CD4-positive, alpha-beta T cell treated with Interleukin-17A for 1 hour (primary cell): ENCODE results near the gene SLC15A4.
A peak's percentile ranks its signal among the peaks of the same experiment; 100 is the strongest.
"Not testable (repeated sequence)": the region's sequence is repeated elsewhere in the genome, so short reads cannot be mapped to it uniquely, and the experiment has no call there.

Experiments used
- DNase-seq: peaks from one replicate; pipeline ENCODE4 v3.0.0-alpha.2; 2020

SLC15A4 gene

DNA sequence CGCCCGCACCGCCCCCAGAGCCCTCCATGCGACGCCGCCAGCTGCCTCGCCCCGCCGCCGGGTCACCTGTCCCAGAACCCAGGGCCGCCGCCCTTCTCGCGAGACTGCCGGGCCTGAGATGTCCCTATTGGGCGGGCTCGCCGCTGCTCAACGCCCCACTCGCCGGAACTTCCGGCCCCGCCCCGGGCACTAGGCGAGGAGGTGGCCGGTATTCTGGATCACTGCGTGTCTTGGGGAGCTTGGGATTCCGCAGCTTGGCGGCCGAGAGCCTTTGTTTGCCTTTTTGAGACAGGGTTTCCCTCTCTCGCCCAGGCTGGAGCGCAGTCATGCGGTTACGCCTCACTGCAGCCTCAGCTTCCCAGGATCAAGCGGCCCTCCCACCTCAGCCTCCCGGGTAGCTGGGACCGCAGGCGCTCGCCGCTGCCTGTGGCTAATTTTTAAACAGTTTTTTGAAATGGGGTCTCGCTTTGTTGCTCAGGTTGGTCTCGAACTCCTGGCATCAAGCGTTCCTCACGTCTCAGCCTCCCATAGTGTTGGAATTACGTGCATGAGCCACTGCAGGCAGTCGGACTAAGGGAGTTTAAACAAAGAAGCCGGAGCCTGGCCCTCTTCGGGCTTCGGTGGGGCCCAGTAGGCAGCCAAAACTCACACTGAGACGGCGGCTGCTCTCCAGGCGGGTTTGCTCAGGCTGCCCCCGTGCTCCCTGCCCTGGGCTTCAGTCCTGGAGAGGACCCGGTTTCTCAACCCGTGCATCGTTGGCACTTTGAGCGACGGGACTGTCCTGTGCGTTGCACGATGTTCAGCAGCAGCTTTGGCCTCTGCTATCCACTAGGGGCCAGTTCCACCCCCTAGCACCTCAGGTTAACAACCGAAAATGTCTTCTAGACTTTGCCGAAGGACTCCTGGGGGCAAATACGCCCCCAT is at the start of gene SLC15A4:
TSS of gene SLC15A4 (minus strand) at position 43 of the 924 bp plus-strand sequence. CDS start at position 28, 15 bp downstream.
- DNase-seq, result peak; percentile 93

- DNase-seq, result no peak
Measured at GRCh38 chr12:128872303-128872702, 48.5 kb upstream of the SLC15A4 start.

DNA sequence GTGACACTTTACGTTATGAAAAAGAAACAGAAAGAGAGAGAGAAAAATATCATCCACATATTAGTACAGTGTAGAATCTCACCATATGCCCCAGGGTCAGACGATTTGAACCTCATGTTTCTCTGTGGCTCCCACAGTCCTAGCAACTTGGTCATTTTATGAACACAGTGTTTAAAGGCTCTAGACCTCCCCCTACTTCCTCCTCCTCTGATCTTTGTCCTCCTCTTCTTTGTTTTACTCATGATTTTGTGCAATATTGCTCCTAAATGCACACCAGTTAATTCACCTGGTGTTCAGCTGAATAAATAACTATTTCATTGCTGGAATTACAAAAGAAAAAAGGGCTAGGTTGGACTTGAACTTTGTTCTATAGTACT is 47.7 kb upstream of the SLC15A4 start:
- no peak for DNase-seq

GRCh38 chr12:128867466-128867865 is 43.7 kb upstream of the SLC15A4 start:
- DNase-seq, result no peak

GRCh38 chr12:128864516-128865186 is 40.9 kb upstream of the SLC15A4 start:
- DNase-seq, result no peak

- DNase-seq, result no peak
Measured at GRCh38 chr12:128863957-128864356, 40.2 kb upstream of the SLC15A4 start.

DNA sequence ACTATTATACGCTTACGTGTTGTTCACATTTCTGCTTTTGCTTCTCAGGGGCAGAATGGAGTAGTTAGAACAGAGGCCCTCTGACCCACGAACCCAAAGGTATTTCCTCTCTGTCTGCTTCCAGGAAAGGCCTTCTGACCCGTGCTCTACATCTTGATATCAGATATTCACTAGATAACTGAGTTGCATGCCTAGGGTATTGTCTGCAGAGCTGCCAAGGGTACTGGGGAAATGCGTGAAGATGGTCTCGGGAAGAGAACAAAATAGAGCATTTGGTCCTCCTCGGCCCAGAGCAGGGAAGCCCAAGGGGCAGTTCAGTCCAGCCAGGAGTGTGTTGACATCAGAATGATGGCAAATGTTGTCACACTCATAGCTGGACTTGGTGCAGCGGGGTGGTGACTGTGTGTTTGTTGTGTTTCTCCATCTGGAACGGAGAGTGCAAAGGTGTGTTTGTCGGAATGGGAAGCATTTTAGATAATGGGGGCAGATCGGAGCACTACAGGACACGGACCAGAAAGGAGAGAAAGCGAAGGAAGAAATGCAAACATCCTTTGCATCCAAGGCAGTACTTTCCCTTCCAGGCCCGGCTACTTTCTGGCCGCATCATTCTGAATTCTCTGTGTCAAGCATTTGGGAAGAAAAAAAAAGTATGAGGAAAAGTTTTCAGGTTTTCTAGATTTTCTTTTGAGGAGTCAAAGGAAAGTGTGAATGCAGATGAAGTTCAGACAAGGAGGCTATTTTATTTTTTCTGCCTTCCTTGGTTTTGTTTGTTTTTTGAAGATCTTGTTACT is 37.7 kb upstream of the SLC15A4 start:
- no peak for DNase-seq

GRCh38 chr12:128859311-128859710 is 35.6 kb upstream of the SLC15A4 start:
- no peak for DNase-seq

GRCh38 chr12:128857133-128857763 is 33.5 kb upstream of the SLC15A4 start:
- no peak for DNase-seq

DNA sequence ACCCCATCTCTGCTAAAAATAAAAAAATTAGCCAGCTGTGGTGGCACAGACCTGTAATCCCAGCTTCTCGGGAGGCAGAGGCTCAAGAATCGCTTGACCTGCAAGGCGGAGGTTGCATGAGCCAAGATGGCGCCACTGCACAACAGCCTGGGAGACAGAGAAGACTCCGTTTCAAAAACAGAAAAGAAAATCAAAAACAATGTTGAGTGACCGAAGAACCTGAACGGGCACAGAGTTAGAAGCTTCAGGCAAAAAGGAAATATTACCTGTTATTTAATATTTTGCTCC is 33.0 kb upstream of the SLC15A4 start:
- no peak for DNase-seq

DNA sequence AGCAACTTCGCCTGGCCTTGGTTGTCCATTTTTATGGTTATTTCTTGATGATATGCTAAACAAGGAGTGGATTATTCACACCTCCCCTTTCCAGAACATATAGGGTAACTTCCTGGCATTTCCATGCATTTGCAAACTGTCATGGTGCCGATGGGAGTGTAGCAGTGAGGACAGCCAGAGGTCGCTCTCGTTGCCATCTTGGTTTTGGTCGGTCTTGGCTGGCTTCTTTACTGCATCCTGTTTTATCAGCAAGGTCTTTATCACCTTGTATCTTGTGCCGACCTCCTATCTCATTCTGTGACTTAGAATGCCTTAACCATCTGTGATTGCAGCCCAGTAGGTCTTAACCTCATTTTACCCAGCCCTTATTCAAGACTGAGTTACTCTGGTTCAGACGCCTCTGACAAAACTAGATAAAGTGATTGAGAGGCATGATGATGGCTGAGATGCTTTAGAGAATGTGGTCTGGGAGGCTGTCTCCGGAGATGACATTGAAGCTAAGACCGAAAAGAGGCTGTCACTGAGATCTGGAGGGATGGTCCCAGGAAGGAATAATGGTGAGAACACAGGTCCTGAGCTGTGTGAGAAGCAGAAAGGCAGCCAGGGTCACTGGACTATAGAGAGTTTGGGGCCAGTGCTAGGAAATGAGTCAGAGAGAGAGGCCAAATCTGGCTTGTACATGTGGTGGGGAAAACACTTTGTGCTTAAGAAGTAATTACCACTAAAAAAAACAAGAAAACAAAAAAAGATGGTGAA is 32.5 kb upstream of the SLC15A4 start:
- no peak for DNase-seq

DNA sequence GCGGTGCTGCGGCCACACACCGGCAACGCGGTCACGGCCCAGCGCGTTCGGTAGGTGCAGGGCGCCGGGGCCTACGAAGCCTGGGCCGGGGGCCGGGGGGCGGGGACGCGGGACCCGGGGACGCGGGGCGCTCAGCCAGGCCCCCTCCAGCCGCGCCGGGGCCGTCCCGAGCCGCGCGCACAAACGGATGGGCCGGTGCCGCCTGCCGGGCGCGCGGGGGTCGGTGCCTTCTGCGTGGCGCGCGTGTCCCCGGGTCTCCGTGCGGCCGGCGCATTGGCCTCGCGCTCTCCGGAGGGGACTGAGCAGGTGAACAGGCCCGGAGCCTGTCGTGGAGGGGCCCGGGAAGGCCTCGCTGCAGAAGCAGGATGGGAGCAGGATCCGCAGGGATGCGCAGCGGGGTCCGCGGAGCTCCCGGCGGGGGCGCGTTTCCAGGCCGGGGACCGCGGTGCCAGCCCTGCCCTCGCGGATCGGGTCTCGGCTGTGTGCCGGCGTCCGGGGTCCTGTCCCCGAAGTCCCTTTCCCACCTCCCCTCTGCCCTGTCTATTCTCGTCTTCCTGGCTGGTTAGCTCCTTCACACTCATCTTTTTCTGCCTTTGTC is 29.9 kb upstream of the SLC15A4 start:
- DNase-seq, result no peak

DNA sequence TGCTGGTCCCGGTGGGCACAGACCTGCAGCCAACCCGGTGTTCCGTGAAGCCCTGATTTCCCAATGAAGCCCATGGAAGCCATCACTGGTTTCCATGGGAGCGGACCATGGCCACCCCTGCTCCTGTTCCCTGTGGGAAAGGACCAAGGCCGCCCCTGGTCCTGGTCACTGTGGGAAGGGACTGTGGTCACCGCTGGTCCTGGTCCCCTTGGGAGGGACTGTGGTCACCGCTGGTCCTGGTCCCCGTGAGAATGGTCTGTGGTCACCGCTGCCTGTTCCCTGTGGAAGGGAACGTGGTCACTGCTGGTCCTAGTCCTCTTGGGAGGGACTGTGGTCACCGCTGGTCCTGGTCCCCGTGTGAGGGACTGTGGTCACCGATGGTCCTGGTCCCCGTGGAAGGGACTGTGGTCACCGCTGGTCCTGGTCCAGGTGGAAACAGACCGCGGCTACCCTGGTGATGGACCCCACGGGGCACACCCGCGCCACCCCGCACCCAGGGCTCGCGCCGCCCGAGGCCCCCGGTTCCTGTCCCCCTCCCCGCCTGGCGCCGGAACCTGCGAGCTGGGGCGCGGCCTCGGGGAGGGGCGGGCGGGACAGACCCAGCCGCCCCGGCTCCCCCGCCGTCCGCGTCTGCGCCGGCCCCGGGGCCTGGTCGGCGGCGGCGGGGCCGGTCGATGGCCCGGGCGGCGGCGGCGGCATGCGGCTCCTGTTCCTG is 29.3 kb upstream of the SLC15A4 start, which contains the start of gene GLT1D1:
TSS of gene GLT1D1 (plus strand) at position 594 of the 715 bp plus-strand sequence. CDS start at position 698, 104 bp downstream.
- DNase-seq, result no peak

DNA sequence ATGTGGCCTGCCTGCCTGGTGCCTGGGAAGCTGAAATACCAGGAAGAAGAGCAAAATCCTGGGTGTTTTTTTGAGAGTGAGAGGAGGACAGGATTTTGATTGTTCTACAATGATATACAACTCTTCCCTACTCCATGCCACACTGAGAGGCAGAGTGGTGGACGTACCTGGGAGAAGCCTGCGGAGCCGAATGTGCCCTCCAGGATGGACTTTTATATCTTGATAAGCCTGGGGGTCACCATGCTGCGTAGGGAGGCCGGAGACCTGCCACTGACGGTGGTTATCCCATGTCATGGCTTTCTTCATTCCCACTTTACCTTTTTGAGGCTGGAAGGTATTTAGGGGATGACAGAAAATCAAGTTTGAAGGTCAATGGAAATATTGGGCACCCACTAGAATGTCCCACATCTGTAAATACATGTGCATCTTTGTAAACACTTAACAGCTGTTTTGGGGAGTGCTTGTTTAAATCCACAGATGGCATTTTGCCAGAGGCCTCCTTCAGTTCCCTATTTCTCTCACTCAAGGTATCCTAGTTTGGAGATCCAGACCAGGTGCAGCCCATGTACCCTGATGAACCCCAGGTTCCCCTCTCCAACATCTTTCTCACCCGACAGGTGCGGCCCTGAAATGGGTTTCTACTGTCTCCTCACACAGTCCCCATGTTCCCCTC is 28.4 kb upstream of the SLC15A4 start:
- DNase-seq, result no peak

DNA sequence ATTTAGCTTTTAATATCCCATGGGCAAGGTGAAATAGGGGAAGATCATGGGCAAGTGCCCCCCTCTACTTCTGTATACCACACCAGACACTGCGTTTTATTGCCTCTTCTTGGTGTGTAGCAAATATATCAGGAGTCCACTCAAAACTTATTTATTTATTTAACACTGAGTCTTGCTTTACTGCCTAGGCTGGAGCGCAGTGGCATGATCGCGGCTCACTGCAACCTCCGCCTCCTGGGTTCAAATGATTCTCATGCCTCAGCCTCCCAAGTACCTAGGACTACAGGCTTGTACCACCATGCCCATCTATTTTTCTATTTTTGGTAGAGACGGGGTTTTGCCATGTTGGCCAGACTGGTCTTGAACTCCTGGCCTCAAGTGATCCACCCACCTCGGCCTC is 27.7 kb upstream of the SLC15A4 start:
- DNase-seq, result not testable (repeated sequence)

DNA sequence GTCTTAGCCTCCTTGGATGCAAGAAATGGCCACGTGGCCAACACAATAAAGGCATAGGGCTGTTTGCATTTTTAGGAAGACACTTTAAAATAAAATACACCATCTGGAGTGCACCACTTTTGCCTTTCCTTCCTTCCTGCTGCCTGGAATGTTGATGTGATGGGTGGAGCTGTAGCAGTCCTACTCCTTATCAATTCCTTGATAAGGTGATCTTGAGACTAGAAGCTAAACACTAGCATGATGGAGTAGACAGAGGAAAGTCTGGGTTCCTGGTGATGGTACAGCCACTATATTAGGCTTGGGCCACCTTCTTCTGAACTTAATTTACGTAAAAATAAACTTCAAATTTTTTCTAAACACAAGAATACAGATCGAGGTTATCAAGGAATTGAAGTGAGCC is 26.6 kb upstream of the SLC15A4 start:
- no peak for DNase-seq

GRCh38 chr12:128849806-128850205 is 26.0 kb upstream of the SLC15A4 start:
- DNase-seq, result not testable (repeated sequence)

DNA sequence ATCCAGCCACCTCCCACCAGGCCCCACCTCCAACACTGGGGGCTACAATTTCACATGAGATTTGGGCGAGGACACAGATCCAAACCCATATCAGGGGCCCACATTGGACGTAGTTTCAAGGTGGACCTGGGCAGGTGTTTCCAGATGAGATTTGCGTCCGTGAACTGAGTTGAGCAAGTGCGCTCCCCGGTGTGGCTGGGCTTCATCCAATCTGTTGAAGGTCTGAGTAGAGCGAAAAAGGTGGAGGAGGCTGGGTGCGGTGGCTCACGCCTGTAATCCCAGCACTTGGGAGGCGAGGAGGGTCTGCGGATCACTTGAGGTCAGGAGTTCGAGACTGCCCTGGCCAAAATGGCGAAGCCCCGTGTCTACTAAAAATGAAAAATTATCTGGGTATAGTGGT is 24.6 kb upstream of the SLC15A4 start:
- no peak for DNase-seq

- DNase-seq, result not testable (repeated sequence)
Measured at GRCh38 chr12:128846671-128847070, 22.9 kb upstream of the SLC15A4 start.

DNA sequence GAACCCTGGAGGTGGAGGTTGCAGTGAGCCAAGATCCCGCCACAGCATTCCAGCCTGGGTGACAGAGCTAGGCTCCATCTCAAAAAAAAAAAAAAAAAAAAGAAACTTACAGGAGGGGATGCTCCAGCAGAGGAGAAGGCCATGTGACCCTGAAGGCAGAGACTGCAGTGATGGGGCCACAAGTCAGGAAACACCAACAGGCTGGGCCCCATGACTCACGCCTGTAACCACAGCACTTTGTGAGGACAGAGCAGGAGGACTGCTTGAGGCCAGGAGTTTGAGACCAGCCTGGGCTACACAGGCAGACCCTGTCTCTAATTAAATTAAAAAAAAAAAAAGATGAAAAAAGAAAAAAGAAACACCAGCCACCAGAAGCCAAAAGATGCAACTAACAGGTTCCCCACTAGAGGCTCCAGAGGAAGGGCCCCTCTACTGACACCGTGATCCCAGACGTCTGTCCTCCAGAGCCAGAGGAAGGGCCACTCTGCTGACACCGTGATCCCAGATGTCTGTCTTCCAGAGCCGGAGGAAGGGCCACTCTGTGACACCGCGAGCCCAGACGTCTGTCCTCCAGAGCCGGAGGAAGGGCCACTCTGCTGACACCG is 20.4 kb upstream of the SLC15A4 start:
- no peak for DNase-seq
